Measurements from ENCODE around the gene PTPN1. TPM values are rescaled to one million over a fixed set of nuclear protein-coding genes. Genes with fewer than 3 reads are reported as not detected.
"Not testable (repeated sequence)": the region's sequence is repeated elsewhere in the genome, so short reads cannot be mapped to it uniquely, and the experiment has no call there.

Gene PTPN1
- total and polyA plus RNA-seq, 3 donors from 2014 or later: 42.0 to 44.3 (median 44.0) TPM

DNA sequence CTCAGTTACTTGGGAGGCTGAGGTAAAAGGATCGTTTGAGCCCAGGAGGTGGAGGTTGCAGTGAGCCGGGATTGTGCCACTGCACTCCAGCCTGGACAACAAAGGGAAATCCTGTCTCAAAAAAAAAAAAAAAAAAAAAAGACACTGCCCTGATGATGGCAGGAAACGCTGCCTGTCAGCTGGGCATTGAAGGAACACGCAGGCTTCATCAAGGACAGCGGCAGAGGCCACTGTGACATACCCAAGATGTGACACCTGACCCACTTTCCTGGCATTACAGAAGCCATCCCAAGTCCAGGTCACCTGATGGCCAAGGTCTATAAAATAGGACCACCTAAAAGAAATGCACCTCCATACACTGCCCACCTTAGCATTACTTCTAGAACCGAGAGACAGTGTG lies 105.2 kb downstream of the PTPN1 start:
- intact Hi-C loops (cut with DNase I; ENCODE audit: low total_unique reads): no loop called here
- no peak overlapping the region for H3K27ac ChIP-seq
- no peak for TF ChIP-seq POLR2A (IDR thresholded peaks at IDR 0.05)
- TF ChIP-seq, protein P1, sequence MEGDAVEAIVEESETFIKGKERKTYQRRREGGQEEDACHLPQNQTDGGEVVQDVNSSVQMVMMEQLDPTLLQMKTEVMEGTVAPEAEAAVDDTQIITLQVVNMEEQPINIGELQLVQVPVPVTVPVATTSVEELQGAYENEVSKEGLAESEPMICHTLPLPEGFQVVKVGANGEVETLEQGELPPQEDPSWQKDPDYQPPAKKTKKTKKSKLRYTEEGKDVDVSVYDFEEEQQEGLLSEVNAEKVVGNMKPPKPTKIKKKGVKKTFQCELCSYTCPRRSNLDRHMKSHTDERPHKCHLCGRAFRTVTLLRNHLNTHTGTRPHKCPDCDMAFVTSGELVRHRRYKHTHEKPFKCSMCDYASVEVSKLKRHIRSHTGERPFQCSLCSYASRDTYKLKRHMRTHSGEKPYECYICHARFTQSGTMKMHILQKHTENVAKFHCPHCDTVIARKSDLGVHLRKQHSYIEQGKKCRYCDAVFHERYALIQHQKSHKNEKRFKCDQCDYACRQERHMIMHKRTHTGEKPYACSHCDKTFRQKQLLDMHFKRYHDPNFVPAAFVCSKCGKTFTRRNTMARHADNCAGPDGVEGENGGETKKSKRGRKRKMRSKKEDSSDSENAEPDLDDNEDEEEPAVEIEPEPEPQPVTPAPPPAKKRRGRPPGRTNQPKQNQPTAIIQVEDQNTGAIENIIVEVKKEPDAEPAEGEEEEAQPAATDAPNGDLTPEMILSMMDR (IDR thresholded peaks at IDR 0.05): no peak
- peaks cover 13% of the 10 kb centered on the region for H3K4me1 ChIP-seq
- H3K27me3 ChIP-seq: no peaks in the 10 kb centered on the region
- no peak overlapping the region for H3K4me3 ChIP-seq
- 59 to 86% methylated on average over 6 of the region's 6 CpGs for WGBS, 2 donors
- H3K9me3 ChIP-seq: no peaks in the 10 kb centered on the region
- no peak for DNase-seq
- no peaks in the 10 kb centered on the region for H3K36me3 ChIP-seq (ENCODE audit: low read depth, missing control alignments)

DNA sequence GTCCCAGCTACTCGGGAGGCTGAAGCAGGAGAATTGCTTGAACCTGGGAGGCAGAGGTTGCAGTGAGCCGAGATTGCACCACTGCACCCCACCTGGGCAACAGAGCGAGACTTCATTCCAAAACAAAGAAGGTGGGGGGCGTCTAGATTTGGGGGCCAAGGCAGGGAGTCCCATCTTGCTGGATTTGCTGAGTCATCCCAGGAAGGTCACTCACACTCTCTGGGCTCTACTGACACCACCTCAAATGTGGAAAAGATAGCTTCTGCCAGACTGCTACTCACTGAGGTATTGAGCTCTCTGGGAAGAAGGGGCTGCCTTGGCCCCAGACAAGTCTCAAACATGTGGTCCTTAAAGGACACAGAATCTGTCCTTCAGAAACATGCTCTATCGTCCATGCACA lies 106.8 kb downstream of the PTPN1 start:
- Histone ChIP-seq H3K36me3 (ENCODE audit: low read depth, missing control alignments) (no peaks in the 10 kb centered on the region), H3K27me3 (no peaks in the 10 kb centered on the region), H3K4me3 (no peak overlapping the region), H3K27ac (no peak overlapping the region), H3K9me3 (no peaks in the 10 kb centered on the region), H3K4me1 (no peaks in the 10 kb centered on the region)
- WGBS, 2 donors: 88 to 90% methylated on average over 5 of the region's 5 CpGs
- DNase-seq: no peak
- intact Hi-C loops (cut with DNase I; ENCODE audit: low total_unique reads): no loop called here
- TF ChIP-seq, protein P1 (IDR thresholded peaks at IDR 0.05): no peak
- no peak for TF ChIP-seq POLR2A (IDR thresholded peaks at IDR 0.05)

DNA sequence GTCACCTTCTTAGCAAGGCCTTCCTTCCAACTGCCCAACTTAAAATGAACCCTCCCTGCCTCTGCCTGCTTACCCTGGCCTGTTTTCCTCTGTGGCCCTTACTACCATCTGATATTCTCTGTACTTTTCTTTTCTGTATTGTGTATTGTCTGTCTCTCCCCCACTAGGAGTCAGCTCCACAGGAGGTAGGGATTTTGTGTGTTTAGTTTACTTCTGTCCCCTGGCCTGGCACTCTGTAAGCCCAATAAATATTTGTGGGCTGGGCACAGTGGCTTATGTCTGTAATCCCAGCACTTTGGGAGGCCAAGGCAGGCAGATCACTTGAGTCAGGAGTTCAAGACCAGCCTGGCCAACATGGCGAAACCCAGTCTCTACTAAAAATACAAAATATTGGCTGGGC lies 108.4 kb downstream of the PTPN1 start:
- no peaks in the 10 kb centered on the region for H3K36me3 ChIP-seq (ENCODE audit: low read depth, missing control alignments)
- H3K27me3 ChIP-seq: no peaks in the 10 kb centered on the region
- DNase-seq: no peak
- intact Hi-C loops (cut with DNase I; ENCODE audit: low total_unique reads): no loop called here
- no peaks in the 10 kb centered on the region for H3K9me3 ChIP-seq
- H3K27ac ChIP-seq: no peak overlapping the region
- no peak overlapping the region for H3K4me3 ChIP-seq
- no peaks in the 10 kb centered on the region for H3K4me1 ChIP-seq
- TF ChIP-seq POLR2A (IDR thresholded peaks at IDR 0.05): no peak
- TF ChIP-seq, protein P1 (IDR thresholded peaks at IDR 0.05): no peak
- WGBS, 2 donors: 89 to 100% methylated on average over 1 of the region's 1 CpG

DNA sequence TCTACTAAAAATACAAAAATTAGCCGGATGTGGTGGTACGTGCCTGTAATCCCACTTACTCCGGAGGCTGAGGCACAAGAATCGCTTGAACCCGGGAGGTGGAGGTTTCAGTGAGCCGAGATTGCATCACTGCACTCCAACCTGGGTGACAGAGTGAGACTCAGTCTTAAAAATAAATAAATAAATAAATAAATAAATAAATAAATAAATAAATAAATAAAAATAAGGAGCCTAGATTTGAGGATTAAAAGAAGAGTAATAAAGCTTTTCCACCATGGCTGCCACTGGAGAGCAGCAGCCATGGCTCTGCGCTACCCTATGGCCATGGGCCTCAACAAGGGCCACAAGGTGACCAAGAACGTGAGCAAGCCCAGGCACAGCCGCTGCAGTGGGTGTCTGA lies 110.3 kb downstream of the PTPN1 start:
- H3K9me3 ChIP-seq; H3K36me3 ChIP-seq (ENCODE audit: low read depth, missing control alignments); DNase-seq; intact Hi-C loops (cut with DNase I; ENCODE audit: low total_unique reads); H3K4me1 ChIP-seq; H3K27me3 ChIP-seq; H3K27ac ChIP-seq; H3K4me3 ChIP-seq: not testable (repeated sequence)
- 97 to 98% methylated on average over 9 of the region's 9 CpGs for WGBS, 2 donors

DNA sequence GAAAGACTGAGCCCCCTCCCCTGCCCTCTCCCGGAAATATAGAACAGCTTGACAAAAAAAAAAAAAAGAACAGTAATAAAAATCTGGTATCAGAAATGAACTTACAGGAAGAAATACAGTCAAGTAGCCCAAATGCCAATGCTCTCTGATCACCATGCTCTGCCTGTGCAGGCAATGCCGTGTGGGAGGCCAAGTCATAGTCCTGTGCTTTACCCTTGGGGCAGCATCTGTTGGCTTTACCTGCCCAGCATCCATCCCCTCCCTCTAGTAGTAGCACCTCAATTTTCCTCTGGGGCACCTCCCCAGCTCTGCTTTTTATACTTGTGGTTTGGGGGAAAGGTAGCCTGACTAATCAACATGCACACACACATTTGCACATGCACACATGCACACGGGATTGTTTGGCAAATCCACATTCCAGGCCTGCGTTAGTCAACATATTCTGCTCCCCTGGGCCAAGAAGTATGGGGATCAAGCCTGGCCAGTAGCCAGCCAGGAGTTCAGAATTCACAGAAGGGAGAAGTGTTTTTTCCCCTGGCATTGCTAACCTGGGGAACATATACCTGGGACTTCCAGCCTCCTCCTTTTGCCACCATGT lies 111.0 kb downstream of the PTPN1 start:
- DNase-seq: no peak
- H3K4me3 ChIP-seq: no peak overlapping the region
- no peak overlapping the region for H3K27ac ChIP-seq
- peaks cover 6% of the 10 kb centered on the region for H3K4me1 ChIP-seq
- TF ChIP-seq, protein P1 (IDR thresholded peaks at IDR 0.05): no peak
- no peaks in the 10 kb centered on the region for H3K27me3 ChIP-seq
- no peaks in the 10 kb centered on the region for H3K9me3 ChIP-seq
- 90 to 98% methylated on average over 2 to 4 of the region's 4 CpGs for WGBS, 2 donors
- no peaks in the 10 kb centered on the region for H3K36me3 ChIP-seq (ENCODE audit: low read depth, missing control alignments)
- intact Hi-C loops (cut with DNase I; ENCODE audit: low total_unique reads): no loop called here
